Thymus (tissue), 11 donors: ENCODE measurements around the gene XPO1. TPM values are rescaled to one million over a fixed set of nuclear protein-coding genes. Genes with fewer than 3 reads are reported as not detected.
"Not testable (repeated sequence)": the region's sequence is repeated elsewhere in the genome, so short reads cannot be mapped to it uniquely, and the experiment has no call there.

Experiments used
- DNase-seq, 9 donors: peaks; one replicate each; pipeline ENCODE4 v3.0.0-alpha.2; 2013; ENCODE audit warnings: low spot score in 9 of 9, low read depth in 6 of 9, missing footprints in 1 of 9
- H3K27ac ChIP-seq, 2 donors: one replicate each; pipeline ENCODE4 v1.5.1; 2013; ENCODE audit warnings: control low read depth in 1 of 2, low read depth in 1 of 2, low read length in 1 of 2, mild to moderate bottlenecking in 1 of 2, moderate library complexity in 1 of 2
- H3K27me3 ChIP-seq, 2 donors: one replicate each; pipeline ENCODE4 v1.5.1; 2013; ENCODE audit warnings: low read length in 1 of 2; ENCODE audit not compliant: control insufficient read depth in 2 of 2, insufficient read depth in 1 of 2
- H3K36me3 ChIP-seq, 2 donors: one replicate each; pipeline ENCODE4 v1.5.1; 2013; ENCODE audit warnings: low read length in 1 of 2, mild to moderate bottlenecking in 1 of 2, moderate library complexity in 1 of 2; ENCODE audit not compliant: control insufficient read depth in 2 of 2, insufficient read depth in 2 of 2
- H3K4me1 ChIP-seq, 2 donors: one replicate each; pipeline ENCODE4 v1.5.1; 2013; ENCODE audit warnings: low read length in 2 of 2; ENCODE audit not compliant: control insufficient read depth in 2 of 2, insufficient read depth in 2 of 2
- H3K4me3 ChIP-seq, 2 donors: one replicate each; pipeline ENCODE4 v1.5.1; 2013; ENCODE audit warnings: low read length in 2 of 2, control low read depth in 1 of 2, mild to moderate bottlenecking in 1 of 2
- H3K9me3 ChIP-seq, 2 donors: one replicate each; pipeline ENCODE4 v1.5.1; 2013; ENCODE audit warnings: low read length in 1 of 2, mild to moderate bottlenecking in 1 of 2; ENCODE audit not compliant: control insufficient read depth in 2 of 2, insufficient read depth in 1 of 2
- WGBS: extraction: QIAGEN DNeasy Blood & Tissue Kit; methylation state at CpG from one replicate; pipeline ENCODE4 v1.1.7; 2013; 5-methylcytosine and 5-hydroxymethylcytosine counted together
- polyA plus RNA-seq: library from polyadenylated mRNA; stranded (reverse); fragments of 200-250 nt; gene quantifications from one replicate; pipeline ENCODE4 v1.2.3, GENCODE V29; 2013
- total RNA-seq: library from RNA; stranded (reverse); fragments of 120-200 nt; gene quantifications from one replicate; pipeline ENCODE4 v1.2.4, GENCODE V29; 2013
- donor health status: healthy.

XPO1 gene
- total and polyA plus RNA-seq, 2 donors, result 148 to 174 TPM

GRCh38 chr2:61461404-61461803 lies 76.8 kb downstream of the XPO1 start:
- no peaks in the 10 kb centered on the region for H3K9me3 ChIP-seq
- H3K4me1 ChIP-seq, result no peaks in the 10 kb centered on the region
- 97% methylated on average over 2 of the region's 2 CpGs for WGBS
- peaks cover 2 to 5% of the 10 kb centered on the region in 2 donors for H3K36me3 ChIP-seq
- H3K27me3 ChIP-seq, result no peaks in the 10 kb centered on the region
- no peak for DNase-seq
- no peak overlapping the region for H3K4me3 ChIP-seq
- no peak overlapping the region for H3K27ac ChIP-seq

GRCh38 chr2:61460163-61460562 lies 78.0 kb downstream of the XPO1 start:
- Histone ChIP-seq H3K4me1 (no peaks in the 10 kb centered on the region), H3K4me3 (no peak overlapping the region), H3K27me3 (no peaks in the 10 kb centered on the region), H3K27ac (no peak overlapping the region), H3K36me3 (peaks cover 2 to 5% of the 10 kb centered on the region in 2 donors), H3K9me3 (no peaks in the 10 kb centered on the region)
- no peak for DNase-seq
- 94% methylated on average over 4 of the region's 4 CpGs for WGBS

GRCh38 chr2:61456746-61457420 lies 81.3 kb downstream of the XPO1 start:
- Histone ChIP-seq H3K27ac (no peak overlapping the region), H3K4me3 (no peak overlapping the region), H3K27me3 (no peaks in the 10 kb centered on the region), H3K4me1 (no peaks in the 10 kb centered on the region), H3K36me3 (peaks cover 2 to 8% of the 10 kb centered on the region in 2 donors), H3K9me3 (peaks cover 0 to 3% of the 10 kb centered on the region in 2 donors)
- 98% methylated on average over 6 of the region's 6 CpGs for WGBS
- DNase-seq, result no peak

- no peaks in the 10 kb centered on the region for H3K27me3 ChIP-seq
- H3K36me3 ChIP-seq, result peaks cover 2 to 8% of the 10 kb centered on the region in 2 donors
- no peaks in the 10 kb centered on the region for H3K4me1 ChIP-seq
- no peak overlapping the region for H3K4me3 ChIP-seq
- WGBS, result 96% methylated on average over 5 of the region's 5 CpGs
- H3K9me3 ChIP-seq, result peaks cover 0 to 5% of the 10 kb centered on the region in 2 donors
- no peak for DNase-seq
- H3K27ac ChIP-seq, result no peak overlapping the region
Observed at GRCh38 chr2:61456070-61456745, 81.9 kb downstream of the XPO1 start.

- not testable (repeated sequence) for H3K27ac ChIP-seq, H3K9me3 ChIP-seq, H3K27me3 ChIP-seq, DNase-seq, H3K36me3 ChIP-seq, H3K4me3 ChIP-seq, H3K4me1 ChIP-seq
- 98% methylated on average over 8 of the region's 8 CpGs for WGBS
Observed at GRCh38 chr2:61454972-61455371, 83.2 kb downstream of the XPO1 start.

- Histone ChIP-seq H3K27me3 (no peaks in the 10 kb centered on the region), H3K36me3 (peaks cover 0 to 8% of the 10 kb centered on the region in 2 donors), H3K27ac (no peak overlapping the region), H3K4me3 (no peak overlapping the region), H3K4me1 (no peaks in the 10 kb centered on the region), H3K9me3 (peaks cover 0 to 8% of the 10 kb centered on the region in 2 donors)
- no peak for DNase-seq
- 98% methylated on average over 5 of the region's 5 CpGs for WGBS
Observed at GRCh38 chr2:61454383-61454782, 83.8 kb downstream of the XPO1 start.

GRCh38 chr2:61452392-61452791 lies 85.8 kb downstream of the XPO1 start:
- Histone ChIP-seq H3K27me3 (no peaks in the 10 kb centered on the region), H3K9me3 (peaks cover 0 to 8% of the 10 kb centered on the region in 2 donors), H3K4me1 (no peaks in the 10 kb centered on the region), H3K4me3 (no peak overlapping the region), H3K27ac (no peak overlapping the region), H3K36me3 (peaks cover 3 to 11% of the 10 kb centered on the region in 2 donors)
- no peak for DNase-seq
- WGBS, result 94% methylated on average over 8 of the region's 8 CpGs

- Histone ChIP-seq H3K4me1 (no peaks in the 10 kb centered on the region), H3K4me3 (no peak overlapping the region), H3K9me3 (peaks cover 0 to 8% of the 10 kb centered on the region in 2 donors), H3K27me3 (no peaks in the 10 kb centered on the region), H3K36me3 (peaks cover 3 to 6% of the 10 kb centered on the region in 2 donors), H3K27ac (no peak overlapping the region)
- WGBS, result 90% methylated on average over 9 of the region's 9 CpGs
- DNase-seq, result no peak
Observed at GRCh38 chr2:61451178-61451577, 87.0 kb downstream of the XPO1 start.

- 96% methylated on average over 4 of the region's 4 CpGs for WGBS
- H3K27ac ChIP-seq, result no peak overlapping the region
- H3K27me3 ChIP-seq, result no peaks in the 10 kb centered on the region
- no peak overlapping the region for H3K4me3 ChIP-seq
- DNase-seq, result no peak
- H3K9me3 ChIP-seq, result peaks cover 0 to 8% of the 10 kb centered on the region in 2 donors
- no peaks in the 10 kb centered on the region for H3K4me1 ChIP-seq
- peaks cover 3 to 6% of the 10 kb centered on the region in 2 donors for H3K36me3 ChIP-seq
Observed at GRCh38 chr2:61450144-61450543, 88.0 kb downstream of the XPO1 start.
